GM19025 (cell line): ENCODE results near the gene STAMBPL1.
"Not testable (repeated sequence)": the region's sequence is repeated elsewhere in the genome, so short reads cannot be mapped to it uniquely, and the experiment has no call there.

Experiments used
- ATAC-seq: cut with Tn5 transposase; IDR thresholded peaks from one replicate; pipeline ENCODE4 v1.9.1; 2021; ENCODE audit warnings: mild to moderate bottlenecking, low read depth, moderate library complexity; ENCODE audit not compliant: unreplicated experiment

Gene STAMBPL1

DNA sequence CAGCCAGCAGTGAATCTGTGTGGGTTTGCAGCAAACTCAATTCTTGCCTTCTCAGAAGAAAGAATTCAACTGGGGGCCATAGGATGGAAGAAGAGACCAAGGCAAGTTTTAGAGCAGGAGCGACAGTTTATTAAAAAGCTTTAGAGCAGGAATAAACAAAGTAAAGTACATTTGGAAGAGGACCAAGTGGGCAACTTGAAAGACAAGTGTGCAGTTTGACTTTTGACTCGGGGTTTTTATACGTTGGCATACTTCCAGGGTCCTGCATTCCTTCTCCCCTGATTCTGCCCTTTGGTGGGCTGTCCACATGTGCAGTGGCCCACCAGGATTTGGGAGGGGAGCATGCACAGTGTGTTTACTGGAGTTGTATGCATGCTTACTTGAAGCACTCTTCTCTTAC is 25.4 kb upstream of the STAMBPL1 start:
- ATAC-seq: no peak

DNA sequence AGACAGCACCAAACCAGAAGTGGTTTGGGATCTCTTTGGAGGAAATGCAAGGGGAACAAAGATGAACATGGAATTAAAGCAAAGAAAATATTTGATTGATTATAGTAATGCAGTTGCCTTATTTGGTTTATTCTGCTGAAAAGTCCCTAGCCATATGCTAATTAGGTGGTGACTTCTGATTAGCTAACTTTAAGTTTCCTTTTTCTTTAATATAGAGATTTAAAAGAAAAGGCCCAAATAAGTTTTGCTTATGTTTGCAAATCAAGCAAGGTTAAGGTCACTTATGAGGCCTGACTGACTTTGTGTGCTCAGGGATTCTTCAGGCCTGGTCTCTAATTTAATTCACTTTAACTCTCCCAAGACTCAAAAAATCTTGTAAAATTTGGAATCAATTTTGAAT is 22.2 kb upstream of the STAMBPL1 start:
- no peak for ATAC-seq

DNA sequence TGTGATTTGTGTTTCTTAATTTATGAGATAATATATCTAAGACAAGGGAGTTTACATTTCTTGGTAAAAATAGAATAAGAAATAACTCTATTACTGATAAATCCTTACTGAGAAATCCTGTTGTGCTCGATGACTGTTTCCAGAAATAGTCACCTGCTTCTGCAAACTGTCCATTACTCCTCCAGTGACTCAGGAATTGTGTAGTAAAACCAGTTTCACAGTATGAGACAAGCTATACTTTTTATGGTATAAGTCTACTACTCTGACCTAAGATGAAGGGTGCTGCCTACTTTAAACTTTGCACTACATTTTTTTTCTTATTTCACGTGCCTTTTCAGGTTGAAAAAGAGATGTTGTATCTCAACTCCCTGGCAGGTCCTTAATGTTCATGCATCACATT is 21.6 kb upstream of the STAMBPL1 start:
- no peak for ATAC-seq

DNA sequence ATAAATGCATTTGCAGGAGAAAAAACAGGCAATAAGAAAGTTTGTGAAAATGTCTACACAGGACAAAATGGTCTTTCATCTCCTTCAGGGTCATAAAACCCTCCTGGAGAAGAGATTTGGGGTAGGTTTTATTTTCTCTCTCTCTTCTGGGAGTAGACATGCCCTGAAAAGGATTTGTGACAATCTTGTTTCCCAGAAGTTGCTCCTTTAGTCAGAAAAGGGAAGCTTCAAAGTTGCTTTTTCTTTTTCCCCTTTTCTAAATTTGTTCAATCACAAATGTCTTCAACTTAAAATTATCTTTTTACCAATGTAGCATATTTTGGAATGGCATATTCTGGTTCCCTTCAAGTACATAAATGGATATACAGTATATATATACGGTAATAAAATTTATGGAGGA is 19.0 kb upstream of the STAMBPL1 start:
- ATAC-seq: no peak

DNA sequence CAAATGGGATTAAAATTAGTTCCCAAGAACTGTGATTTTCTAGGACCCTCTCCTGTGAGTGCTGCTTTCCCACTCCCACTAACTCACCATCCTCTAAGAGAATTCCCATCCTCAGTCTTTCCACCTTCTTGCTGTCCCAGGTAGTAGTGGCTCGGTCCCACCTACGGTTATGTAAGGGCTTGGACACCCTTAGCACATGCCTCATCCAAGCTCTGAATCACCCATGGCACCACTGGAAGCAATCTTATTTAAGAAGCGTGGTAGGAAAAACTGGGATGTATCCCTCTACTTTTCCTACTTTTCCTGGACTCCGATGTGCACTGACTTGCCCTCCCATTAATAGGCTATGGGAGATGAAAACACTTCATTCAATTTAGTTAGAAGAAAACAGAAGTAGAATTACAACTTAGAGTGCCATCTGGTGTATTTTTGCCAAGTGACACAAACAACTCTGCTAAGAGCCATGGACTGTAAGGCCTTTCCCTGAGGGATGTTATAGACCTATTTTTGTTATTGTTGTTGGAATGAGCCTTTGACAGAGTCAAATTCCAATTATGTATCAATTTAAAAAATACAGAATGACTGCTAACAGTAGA is 14.7 kb upstream of the STAMBPL1 start:
- no peak for ATAC-seq

DNA sequence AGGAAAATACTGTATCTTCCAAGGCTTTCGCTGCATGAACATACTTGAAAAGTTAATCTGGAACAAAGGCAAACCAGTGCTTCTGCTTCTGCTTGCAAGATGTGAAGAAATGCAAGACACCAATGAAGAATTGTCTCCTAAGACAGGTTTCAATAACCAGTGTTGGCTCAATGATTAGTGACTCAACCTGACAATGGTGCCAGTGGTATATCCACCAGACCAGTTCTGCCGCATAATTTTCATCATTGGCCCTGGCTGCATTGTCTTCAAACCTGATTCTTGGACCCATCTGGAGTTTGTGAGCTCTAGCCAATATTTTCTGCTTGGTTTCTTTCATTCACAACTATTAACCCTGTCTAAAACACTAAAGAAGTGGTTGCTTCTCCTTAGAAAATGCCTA is 13.6 kb upstream of the STAMBPL1 start:
- no peak for ATAC-seq

DNA sequence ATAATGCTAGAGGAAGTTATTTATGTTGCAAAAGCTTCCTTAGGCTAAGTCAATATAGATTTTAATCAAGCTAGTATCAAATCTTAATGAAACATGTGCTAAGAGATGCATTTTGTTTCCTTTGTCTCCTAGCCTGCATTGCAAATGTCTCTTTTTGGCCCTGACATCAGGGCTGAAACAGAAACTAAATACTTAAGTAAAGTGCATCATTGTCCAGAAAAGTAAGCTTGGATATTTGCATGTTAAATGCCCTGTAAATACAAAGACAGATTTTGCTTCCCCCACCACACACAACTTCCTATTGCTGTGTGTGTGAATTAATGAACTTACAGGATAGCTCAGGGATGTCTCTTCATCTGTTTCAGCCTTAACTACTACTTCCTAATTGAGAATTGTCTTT is 10.0 kb upstream of the STAMBPL1 start:
- ATAC-seq: no peak

DNA sequence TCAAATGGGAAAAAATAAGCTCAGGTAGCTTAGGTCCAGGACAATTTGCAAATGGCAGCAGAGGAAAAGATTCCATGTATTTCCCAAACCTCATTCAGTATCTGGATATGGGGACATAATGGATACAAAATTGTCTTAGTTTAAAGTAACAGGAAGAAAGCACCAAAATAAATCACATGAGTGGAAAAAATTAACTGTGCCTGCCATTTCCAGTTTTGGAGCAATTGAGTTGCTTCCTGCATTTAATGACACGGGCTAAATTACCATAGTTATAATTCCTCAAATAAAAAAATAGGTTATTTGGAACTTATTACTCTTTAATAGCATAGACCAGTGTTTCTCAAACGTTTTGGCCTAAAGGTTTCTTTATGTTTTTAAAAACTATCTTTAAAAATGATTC is 6.3 kb upstream of the STAMBPL1 start:
- no peak for ATAC-seq

DNA sequence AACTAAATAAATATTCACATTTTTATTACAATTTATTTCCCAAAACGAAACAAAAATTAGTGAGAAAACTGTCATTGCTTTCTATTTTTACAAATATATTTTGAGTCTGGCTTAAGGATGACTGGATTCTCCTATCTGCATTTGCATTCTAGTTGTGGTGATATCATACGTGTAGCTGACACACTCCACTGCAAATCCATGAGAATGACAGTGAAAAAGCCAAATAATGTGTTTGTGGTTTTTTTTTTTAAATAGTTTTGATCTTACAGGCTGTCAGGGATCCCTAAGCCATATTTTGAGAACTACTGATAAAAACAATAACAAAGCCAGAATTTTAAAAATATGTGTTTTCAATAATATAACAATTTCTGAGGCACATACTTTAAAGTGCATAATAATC is 5.8 kb upstream of the STAMBPL1 start:
- no peak for ATAC-seq

DNA sequence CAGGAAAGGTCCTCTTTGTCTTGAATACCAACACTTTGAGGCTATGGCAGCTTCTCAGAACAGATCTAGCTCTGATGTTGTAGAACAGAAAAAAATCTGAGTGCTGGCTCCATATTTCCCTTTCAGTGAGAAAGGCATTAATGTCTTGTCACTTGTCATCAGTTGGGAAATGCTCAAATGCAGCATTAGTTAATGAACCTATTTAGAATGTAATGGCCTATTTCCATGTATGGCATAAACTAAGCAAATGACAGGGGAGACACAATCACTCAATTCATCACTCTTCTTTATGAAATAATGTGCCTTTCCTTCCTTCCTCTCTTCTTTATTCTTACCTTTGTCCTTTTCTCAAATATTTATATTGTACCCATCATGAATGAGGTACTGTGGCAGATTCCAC is 5.0 kb upstream of the STAMBPL1 start:
- ATAC-seq: no peak

DNA sequence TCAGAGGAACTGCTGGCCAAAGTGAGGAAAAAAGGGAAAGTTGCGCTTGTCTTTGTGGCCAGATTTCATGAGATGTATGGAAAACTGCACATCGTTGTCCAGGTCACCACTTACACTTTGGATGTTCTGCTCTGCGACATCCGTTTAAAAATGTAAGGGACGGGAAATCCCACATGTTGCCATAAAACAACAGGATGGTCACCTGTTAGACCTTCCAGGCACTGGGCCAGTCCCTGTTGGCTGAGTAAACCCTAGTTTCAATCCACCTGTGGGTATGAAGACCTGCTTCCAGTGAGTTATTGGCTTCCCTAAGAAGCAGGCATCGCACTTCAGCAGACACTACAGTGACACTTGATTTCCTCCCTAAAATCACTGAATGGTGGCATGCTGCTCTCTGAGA is 2.7 kb upstream of the STAMBPL1 start:
- ATAC-seq: no peak

DNA sequence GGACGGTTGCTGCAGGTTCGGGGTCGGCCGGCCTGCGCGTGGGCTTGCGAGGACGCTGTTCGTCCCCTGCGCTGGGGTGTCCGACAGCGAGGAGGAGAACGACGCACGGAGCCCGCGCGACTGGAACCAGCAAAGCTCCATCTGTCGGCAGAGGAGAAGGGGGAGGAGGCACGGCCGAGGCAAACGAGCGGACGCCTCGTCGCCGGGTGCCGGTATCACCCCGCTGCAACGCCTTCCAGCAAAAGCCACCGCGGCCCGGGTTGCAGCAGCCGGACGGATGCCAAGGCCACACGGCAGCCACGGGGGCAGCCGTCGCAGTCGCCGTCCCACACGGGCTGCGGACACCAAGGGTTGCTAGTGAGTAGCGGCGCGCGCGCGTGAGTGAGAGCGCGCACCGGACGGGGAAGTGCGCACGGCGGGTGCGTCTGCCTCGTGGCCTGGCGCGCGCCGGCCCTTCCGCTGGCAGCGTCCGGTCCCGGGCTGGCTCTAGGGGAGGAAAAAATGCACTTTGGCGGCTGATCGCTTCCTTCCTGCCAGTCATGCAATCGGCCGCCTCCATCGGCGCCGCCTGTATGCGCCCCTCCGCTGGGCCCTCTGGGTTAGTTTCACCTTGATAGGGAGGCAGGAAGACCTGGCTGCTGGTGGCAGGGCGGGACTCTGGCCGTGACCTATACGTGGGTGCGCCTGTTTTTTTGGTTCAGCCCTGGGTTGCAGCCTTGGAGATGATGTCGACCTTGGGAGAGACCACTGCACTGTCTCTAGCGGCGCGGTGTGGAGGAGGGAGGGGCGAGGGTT is 434 bp downstream of the STAMBPL1 start:
- ATAC-seq: peak; percentile 80

DNA sequence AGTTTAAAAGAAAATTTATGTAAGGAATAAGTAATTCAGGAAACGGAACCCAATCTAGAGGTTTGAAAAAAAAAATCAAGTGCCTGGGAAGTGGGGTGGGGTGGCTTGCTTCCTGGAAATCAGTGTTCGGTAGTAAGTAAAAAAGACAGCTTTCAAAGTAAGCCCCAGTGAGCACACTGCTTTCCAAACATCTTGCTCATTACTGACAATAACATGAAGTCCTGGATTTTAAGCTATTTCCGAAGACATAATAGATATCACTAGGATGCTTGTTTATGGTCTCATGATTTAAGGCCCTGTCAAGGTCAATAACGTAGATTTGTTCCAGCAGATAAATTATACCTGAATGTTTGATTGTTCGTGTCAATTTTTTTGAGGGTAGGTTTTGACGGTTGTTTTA is 1.3 kb downstream of the STAMBPL1 start:
- no peak for ATAC-seq

DNA sequence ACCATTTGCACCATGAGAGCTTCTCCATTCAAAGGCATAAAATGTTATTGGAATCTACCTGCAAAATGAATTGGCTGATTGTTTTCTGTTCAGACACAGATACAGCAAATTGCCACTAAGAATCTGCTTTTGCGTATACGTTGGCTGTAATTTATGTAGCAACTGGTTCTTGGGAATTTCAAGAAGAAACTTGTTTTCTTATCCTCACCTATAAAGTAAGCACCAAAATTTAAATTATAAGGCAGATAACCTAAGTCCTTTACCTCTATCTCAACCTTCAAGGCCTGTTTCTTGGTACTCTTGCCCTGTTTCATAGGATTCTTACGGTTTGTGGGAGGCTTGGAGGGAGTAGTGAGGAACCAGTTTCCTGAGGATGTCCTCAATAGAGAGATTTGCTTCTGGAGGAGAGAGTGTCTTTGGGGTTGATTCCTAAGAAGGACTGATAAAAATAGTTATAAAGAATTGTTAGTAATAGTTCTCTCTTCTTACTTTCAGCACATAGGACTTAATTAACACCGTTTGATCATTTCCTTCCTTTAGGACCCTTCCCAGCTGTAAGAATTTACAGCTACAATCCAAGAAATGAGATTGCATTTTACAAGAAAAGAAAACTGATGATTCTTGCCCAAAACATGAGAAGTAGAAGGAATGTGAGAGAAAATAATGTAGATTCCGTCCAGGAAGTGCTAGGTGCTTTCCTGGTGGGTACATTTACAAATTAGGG is 2.0 kb downstream of the STAMBPL1 start:
- no peak for ATAC-seq

DNA sequence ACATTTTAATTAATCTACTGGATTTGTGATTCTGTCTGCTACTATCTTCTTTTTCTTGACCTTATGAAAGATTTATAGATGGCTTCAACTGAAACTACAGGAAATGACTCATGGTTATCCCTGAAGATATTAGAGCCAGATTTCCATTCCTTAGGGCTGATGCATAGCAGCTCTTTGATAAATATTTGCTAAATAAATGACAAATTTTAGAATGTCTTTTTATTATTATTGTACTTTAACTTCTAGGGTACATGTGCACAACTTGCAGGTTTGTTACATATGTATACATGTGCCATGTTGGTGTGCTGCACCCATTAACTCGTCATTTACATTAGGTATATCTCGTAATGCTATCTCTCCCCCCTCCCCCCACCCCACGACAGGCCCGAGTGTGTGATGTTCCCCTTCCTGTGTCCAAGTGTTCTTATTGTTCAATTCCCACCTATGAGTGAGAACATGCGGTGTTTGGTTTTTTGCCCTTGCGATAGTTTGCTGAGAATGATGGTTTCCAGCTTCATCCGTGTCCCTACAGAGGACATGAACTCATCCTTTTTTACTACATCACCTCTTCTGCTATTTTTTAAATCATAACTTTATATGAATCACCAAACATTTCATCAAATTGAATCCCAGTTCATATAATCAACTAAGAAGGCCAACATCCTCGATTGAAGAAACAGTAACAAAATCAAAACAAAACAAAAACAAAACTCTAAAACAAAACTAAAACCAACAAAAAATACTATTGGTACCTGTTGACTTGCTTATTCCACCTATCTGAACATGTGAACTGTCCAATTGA is 2.8 kb downstream of the STAMBPL1 start:
- not testable (repeated sequence) for ATAC-seq

DNA sequence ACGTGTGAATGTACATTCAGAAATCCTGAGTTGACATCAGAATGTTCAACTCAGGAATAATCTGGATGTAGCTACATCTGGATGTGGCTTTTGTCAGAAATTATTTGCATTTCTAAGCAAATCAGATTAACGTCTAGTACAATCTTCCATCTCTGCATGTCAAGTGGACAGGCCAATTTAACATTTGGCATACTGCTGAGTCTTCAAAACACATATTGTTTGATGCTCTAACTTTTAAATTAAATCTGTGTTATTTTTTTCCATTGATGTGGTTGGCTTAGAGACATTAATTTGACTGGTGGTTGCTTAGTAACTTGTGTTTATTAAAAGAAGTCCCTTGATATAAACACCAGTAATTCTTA is 3.4 kb downstream of the STAMBPL1 start:
- no peak for ATAC-seq

DNA sequence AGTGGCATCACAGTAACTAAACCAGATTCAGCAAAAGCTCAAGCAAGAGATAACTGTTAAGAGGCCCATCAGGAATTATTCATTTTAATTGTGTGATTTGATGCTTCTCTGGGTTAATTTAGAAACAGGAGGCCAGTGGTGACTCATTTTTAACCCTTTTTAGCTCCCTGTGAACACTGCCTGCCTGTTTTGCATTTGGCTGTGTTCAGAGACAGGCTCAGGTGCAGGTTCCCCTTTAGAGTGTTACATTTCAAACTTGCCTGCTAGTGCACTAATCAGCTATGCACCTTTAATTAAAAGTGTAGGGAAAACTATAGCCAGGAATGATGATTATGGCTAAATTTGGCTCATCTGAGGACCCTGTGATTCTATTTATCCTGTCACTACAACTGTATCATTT is 6.5 kb downstream of the STAMBPL1 start:
- no peak for ATAC-seq

DNA sequence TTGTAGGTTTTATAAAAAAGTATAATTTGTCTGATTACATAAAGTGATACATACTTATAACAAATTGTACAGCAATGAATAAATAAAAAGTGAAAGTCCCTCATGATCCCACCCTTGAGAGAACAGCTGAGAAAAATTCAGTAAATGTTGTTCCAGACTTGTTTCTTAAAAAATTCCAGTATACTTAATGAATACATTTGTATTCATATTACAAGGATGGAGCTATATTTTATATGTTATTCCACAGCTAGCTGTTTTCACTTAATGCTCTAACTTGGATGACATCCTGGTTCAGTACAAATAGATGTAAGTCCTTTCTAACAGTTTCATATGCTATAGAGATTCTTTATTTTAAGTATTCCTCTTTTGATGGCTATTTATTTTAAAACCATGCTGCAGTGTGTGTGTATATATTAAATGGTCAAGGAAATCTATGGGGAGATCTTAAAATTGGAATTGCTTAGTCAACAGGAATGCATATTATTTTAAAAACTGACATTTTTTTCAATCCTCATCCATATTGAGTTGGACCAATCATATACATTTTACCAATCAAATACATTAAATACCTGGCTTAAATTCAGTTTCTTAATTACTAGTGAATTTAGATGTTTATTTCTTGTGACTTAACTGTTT is 8.9 kb downstream of the STAMBPL1 start:
- ATAC-seq: no peak

DNA sequence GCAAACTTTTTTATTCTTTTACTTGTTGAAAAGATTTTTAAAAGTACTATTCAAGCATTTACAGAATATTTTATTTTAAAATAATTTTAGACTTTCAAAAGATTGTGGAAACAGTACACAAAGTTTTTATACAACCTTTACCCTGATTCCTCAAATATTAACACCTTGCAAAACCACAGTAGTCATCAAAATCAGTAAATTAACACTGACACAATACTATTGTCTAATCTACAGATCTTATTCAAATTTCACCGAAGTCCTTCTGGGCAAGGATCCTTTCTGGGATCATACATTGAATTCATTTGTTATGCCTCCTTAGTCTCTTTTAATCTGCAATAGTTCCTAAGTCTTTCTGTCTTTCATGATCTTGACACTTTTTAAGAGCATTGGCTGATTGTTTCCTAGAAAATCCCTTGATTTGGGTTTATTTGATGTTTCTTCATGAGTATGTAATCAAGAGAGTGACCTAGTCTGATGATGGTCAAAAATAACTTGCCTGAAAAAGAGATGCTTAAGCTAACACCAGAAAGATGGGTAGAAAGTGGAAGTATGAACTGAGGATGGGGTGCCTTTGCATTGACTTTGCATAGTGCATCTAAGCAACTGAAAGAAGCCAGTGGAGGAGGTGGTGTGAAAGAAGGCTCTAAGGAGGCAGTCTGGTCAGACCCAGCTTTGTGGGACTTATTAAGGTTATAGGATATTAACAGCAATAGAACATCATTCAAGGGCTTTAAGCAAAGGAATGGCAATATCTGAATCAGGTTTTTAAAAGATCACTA is 9.7 kb downstream of the STAMBPL1 start:
- peak; percentile 78 for ATAC-seq
